HepG2 (cell line): ENCODE measurements around the gene NKD1. TPM values are rescaled to one million over a fixed set of nuclear protein-coding genes. Genes with fewer than 3 reads are reported as not detected.

Experiments
- SMC3 ChIP-seq: IDR thresholded peaks from 2 replicates; pipeline ENCODE4 v1.6.1; 2011; ENCODE audit warnings: low read length, improper control_type of control experiment
- STAG1 ChIP-seq: sonication (generic); formaldehyde crosslinking; IDR thresholded peaks from 2 replicates; pipeline ENCODE4 v1.4.0; 2020; ENCODE audit warnings: missing genetic modification reagents
- TOPORS ChIP-seq: sonication (generic); formaldehyde crosslinking; IDR thresholded peaks from 2 replicates; pipeline ENCODE4 v1.8.0; 2023; ENCODE audit warnings: mild to moderate bottlenecking, missing genetic modification reagents
- U2AF2 ChIP-seq: fragments of 200-400 bp; formaldehyde crosslinking; IDR thresholded peaks from 2 replicates; pipeline ENCODE4 v1.6.1; 2017; ENCODE audit warnings: low read depth, mild to moderate bottlenecking, low read length
- ZKSCAN8 ChIP-seq: IDR thresholded peaks from 2 replicates; pipeline ENCODE4 v1.6.1; 2016; ENCODE audit warnings: borderline replicate concordance, missing genetic modification reagents, missing compliant biosample characterization
- ZNF670 ChIP-seq: sonication (generic); formaldehyde crosslinking; IDR thresholded peaks from 2 replicates; pipeline ENCODE4 v1.8.0; 2022; ENCODE audit warnings: mild to moderate bottlenecking, missing genetic modification reagents, borderline replicate concordance
- polyA plus RNA-seq, 8 experiments: library from polyadenylated mRNA; depleted of rRNA in 3 of 8; stranded (reverse) in 7 of 8; unstranded in 1 of 8; fragments of >200 nt; fragmentation: Illumina TruSeq in 4 of 8; extraction: Trizol in 4 of 8; gene quantifications; 2 replicates each; pipeline versions ENCODE4 v1.2.1 to v1.2.3, GENCODE V29; 2011 to 2016; ENCODE audit warnings: low read depth in 4 of 8, missing spikeins in 1 of 8, mixed read lengths in 1 of 8; ENCODE audit not compliant: insufficient read depth in 1 of 8
- total RNA-seq, 5 experiments: library from RNA; depleted of rRNA; stranded (reverse); fragments of >200 nt; fragmentation: Illumina TruSeq; extraction: Trizol; gene quantifications; 2 replicates each; pipeline ENCODE4 v1.2.3, GENCODE V29; 2016; ENCODE audit warnings: low read depth in 1 of 5
- TF ChIP-seq, protein P1 (sequence below): IDR thresholded peaks from 2 replicates; pipeline ENCODE4 v1.6.1; 2016; ENCODE audit warnings: missing biosample characterization, missing genetic modification reagents, low read depth
- TF ChIP-seq, protein P2 (sequence below), 2 experiments: sonication (generic) in 1 of 2; formaldehyde crosslinking in 1 of 2; IDR thresholded peaks; 2 replicates each; pipeline versions ENCODE4 v1.5.1 to v1.6.1; 2011 to 2020; ENCODE audit warnings: borderline replicate concordance in 1 of 2, low read depth in 1 of 2, low read length in 1 of 2, mild to moderate bottlenecking in 1 of 2, missing genetic modification reagents in 1 of 2, moderate library complexity in 1 of 2
- TF ChIP-seq, protein P3 (sequence below): sonication (generic); formaldehyde crosslinking; IDR thresholded peaks from 2 replicates; pipeline ENCODE4 v1.4.0; 2020; ENCODE audit warnings: mild to moderate bottlenecking, missing genetic modification reagents
- TF ChIP-seq, protein P4 (sequence below): sonication (generic); formaldehyde crosslinking; IDR thresholded peaks from 2 replicates; pipeline ENCODE4 v1.5.1; 2020; ENCODE audit warnings: mild to moderate bottlenecking, missing genetic modification reagents
- TF ChIP-seq, protein P5 (sequence below): sonication (generic); formaldehyde crosslinking; IDR thresholded peaks from 2 replicates; pipeline ENCODE4 v1.4.0; 2020; ENCODE audit warnings: missing genetic modification reagents

NKD1 gene
- total and polyA plus RNA-seq, 2 of the 13 experiments (the other 11 are each of a cell fraction or from before 2014, with no cell fraction given) = 70.4 to 121 TPM

DNA sequence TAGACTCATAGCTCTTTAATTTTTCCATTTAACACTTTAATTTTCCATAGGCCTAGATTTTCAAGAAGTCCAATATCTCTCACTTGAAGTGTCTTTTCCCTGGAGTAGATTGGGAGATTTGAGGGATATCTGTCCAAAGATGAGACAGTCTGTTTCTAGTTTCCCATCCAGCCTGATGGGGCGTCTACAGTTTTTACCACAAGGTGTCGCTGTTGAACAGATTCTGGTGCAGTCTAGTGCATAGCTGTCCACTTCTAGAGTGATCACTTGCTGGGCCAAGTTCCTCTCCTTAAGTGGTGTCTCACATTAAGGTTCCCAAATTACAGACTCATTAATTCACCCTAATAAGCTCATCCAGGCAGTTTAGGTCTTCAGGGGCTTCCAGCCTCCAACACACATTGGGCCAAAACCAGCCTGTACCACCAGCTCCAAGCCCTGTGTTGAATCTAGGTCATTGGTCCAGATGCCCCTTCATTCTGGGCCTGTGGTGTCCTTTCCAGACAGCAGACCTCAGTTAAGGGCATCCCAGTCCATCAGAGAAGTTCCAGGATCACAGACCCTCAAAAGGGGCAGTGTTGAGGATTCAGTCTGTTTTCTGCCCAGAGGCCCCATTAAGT is 123.6 kb downstream of the NKD1 start (continued):
- TF ChIP-seq, protein P1, sequence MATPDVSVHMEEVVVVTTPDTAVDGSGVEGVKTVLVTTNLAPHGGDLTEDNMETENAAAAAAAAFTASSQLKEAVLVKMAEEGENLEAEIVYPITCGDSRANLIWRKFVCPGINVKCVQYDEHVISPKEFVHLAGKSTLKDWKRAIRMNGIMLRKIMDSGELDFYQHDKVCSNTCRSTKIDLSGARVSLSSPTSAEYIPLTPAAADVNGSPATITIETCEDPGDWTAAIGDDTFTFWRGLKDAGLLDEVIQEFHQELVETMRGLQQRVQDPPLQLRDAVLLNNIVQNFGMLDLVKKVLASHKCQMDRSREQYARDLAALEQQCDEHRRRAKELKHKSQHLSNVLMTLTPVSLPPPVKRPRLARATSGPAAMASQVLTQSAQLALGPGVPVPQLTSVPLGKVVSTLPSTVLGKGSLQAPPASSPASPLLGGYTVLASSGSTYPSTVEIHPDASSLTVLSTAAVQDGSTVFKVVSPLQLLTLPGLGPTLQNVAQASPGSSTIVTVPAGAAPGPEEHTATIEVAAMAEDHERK = no peak
- TF ChIP-seq TOPORS (CRISPR knock-in tag) = peak; percentile 96
- TF ChIP-seq, protein P2, sequence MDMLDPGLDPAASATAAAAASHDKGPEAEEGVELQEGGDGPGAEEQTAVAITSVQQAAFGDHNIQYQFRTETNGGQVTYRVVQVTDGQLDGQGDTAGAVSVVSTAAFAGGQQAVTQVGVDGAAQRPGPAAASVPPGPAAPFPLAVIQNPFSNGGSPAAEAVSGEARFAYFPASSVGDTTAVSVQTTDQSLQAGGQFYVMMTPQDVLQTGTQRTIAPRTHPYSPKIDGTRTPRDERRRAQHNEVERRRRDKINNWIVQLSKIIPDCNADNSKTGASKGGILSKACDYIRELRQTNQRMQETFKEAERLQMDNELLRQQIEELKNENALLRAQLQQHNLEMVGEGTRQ (IDR thresholded peaks at IDR 0.05; ENCODE audit: low read depth, low read length) = no peak
- TF ChIP-seq, protein P2 (CRISPR knock-in tag; IDR thresholded peaks at IDR 0.05; ENCODE audit: borderline replicate concordance) = no peak
- TF ChIP-seq, protein P3, sequence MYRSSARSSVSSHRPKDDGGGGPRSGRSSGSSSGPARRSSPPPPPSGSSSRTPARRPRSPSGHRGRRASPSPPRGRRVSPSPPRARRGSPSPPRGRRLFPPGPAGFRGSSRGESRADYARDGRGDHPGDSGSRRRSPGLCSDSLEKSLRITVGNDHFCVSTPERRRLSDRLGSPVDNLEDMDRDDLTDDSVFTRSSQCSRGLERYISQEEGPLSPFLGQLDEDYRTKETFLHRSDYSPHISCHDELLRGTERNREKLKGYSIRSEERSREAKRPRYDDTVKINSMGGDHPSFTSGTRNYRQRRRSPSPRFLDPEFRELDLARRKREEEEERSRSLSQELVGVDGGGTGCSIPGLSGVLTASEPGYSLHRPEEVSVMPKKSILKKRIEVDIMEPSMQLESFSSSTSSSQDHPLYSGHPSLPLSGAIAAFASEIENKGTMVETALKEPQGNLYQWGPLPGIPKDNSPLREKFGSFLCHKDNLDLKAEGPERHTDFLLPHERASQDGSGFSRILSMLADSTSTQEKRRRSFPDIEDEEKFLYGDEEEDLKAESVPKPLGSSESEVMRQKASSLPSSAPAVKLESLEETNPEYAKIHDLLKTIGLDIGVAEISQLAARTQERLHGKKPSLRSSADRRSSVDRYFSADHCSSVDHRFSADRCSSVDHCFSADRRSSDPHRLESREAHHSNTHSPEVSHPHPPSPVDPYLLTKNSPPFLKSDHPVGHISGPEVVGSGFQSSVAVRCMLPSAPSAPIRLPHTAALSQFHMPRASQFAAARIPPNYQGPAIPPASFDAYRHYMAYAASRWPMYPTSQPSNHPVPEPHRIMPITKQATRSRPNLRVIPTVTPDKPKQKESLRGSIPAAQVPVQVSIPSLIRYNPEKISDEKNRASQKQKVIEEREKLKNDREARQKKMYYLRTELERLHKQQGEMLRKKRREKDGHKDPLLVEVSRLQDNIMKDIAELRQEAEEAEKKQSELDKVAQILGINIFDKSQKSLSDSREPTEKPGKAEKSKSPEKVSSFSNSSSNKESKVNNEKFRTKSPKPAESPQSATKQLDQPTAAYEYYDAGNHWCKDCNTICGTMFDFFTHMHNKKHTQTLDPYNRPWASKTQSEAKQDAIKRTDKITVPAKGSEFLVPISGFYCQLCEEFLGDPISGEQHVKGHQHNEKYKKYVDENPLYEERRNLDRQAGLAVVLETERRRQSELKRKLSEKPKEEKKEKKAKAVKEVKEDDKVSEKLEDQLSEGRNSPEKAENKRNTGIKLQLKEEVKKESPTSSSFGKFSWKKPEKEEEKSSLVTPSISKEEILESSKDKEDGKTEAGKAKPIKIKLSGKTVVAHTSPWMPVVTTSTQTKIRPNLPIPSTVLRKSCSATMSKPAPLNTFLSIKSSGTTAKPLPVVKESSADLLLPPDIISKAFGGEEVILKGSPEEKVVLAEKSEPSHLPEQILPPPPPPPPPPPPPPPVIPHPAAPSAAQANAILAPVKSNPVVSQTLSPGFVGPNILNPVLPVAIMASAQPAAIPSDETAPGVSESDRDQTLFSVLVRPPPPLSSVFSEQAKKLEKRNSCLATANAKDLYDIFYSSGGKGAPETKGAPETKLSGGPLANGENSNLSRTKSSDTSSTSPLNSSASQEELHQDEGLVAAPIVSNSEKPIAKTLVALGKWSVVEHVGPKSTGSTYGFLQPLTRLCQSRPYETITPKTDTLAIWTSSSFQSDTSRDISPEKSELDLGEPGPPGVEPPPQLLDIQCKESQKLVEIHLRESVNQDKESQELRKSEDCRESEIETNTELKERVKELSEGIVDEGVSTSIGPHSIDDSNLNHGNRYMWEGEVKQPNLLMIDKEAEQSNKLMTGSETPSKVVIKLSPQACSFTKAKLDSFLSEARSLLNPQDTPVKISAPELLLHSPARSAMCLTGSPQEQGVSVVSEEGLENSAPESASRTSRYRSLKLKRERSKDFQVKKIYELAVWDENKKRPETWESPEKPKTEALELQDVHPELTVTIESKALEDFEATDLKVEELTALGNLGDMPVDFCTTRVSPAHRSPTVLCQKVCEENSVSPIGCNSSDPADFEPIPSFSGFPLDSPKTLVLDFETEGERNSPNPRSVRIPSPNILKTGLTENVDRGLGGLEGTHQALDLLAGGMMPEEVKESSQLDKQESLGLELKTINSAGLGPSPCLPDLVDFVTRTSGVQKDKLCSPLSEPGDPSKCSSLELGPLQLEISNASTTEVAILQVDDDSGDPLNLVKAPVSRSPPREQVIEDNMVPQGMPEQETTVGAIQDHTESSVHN (CRISPR knock-in tag) = no peak
- TF ChIP-seq, protein P4, sequence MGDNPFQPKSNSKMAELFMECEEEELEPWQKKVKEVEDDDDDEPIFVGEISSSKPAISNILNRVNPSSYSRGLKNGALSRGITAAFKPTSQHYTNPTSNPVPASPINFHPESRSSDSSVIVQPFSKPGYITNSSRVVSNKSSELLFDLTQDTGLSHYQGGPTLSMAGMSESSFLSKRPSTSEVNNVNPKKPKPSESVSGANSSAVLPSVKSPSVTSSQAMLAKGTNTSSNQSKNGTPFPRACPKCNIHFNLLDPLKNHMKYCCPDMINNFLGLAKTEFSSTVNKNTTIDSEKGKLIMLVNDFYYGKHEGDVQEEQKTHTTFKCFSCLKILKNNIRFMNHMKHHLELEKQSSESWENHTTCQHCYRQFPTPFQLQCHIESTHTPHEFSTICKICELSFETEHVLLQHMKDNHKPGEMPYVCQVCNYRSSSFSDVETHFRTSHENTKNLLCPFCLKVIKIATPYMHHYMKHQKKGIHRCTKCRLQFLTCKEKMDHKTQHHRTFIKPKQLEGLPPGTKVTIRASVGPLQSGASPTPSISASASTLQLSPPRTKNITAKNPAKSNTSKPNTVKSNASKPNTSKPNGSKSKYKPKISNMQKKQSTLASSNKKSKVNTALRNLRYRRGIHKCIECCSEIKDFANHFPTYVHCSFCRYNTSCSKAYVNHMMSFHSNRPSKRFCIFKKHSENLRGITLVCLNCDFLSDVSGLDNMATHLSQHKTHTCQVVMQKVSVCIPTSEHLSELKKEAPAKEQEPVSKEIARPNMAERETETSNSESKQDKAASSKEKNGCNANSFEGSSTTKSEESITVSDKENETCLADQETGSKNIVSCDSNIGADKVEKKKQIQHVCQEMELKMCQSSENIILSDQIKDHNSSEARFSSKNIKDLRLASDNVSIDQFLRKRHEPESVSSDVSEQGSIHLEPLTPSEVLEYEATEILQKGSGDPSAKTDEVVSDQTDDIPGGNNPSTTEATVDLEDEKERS (CRISPR knock-in tag) = peak; percentile 99
- TF ChIP-seq STAG1 (CRISPR knock-in tag) = peak; percentile 61
- TF ChIP-seq U2AF2 = no peak
- TF ChIP-seq ZNF670 (CRISPR knock-in tag) = no peak
- no peak for TF ChIP-seq ZKSCAN8
- TF ChIP-seq, protein P5, sequence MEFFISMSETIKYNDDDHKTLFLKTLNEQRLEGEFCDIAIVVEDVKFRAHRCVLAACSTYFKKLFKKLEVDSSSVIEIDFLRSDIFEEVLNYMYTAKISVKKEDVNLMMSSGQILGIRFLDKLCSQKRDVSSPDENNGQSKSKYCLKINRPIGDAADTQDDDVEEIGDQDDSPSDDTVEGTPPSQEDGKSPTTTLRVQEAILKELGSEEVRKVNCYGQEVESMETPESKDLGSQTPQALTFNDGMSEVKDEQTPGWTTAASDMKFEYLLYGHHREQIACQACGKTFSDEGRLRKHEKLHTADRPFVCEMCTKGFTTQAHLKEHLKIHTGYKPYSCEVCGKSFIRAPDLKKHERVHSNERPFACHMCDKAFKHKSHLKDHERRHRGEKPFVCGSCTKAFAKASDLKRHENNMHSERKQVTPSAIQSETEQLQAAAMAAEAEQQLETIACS = no peak
- peak; percentile 73; the same call in 1 of the 2 replicates for TF ChIP-seq SMC3
